H1 (cell line): ENCODE measurements around the gene ANO9. TPM values are rescaled to one million over a fixed set of nuclear protein-coding genes. Genes with fewer than 3 reads are reported as not detected.
"Not testable (repeated sequence)": the region's sequence is repeated elsewhere in the genome, so short reads cannot be mapped to it uniquely, and the experiment has no call there.

Experiments
- CTCF ChIA-PET: fragments of 300-600 bp; sonication (Branson Sonifier 250); formaldehyde crosslinking; loops from one replicate; lab custom pipeline; 2021; ENCODE audit not compliant: partially characterized antibody; lab: Charles Lee
- POLR2A ChIA-PET: fragments of 300-600 bp; sonication (Branson Sonifier 250); formaldehyde crosslinking; loops from one replicate; lab custom pipeline; 2021; ENCODE audit warnings: inconsistent platforms; ENCODE audit not compliant: partially characterized antibody; lab: Charles Lee
- DNase-seq, 2 experiments: peaks; one replicate each; pipeline versions ENCODE4 v3.0.0 to v3.0.0-alpha.2; 2010 to 2022; ENCODE audit warnings: low spot score in 2 of 2, low read depth in 1 of 2, mixed read lengths in 1 of 2
- FAIRE-seq: peaks from 2 replicates; lab custom pipeline; 2011; peaks lifted over from hg19 to GRCh38; lab: Jason Lieb, UNC
- H2AFZ ChIP-seq: 2 replicates; pipeline ENCODE4 v1.8.1; 2012; ENCODE audit warnings: low read length, inconsistent platforms
- H2AK5ac ChIP-seq: 2 replicates; pipeline ENCODE4 v1.6.1; 2013; ENCODE audit warnings: low read depth, low read length
- H2BK120ac ChIP-seq: replicated peaks from 2 replicates; pipeline ENCODE3; 2013; ENCODE audit warnings: low read depth, low read length, inconsistent platforms
- H2BK12ac ChIP-seq: 2 replicates; pipeline ENCODE4 v1.6.1; 2013; ENCODE audit warnings: low read depth, low read length
- H2BK15ac ChIP-seq: 2 replicates; pipeline ENCODE4 v1.6.1; 2013; ENCODE audit warnings: low read length
- H2BK20ac ChIP-seq: 2 replicates; pipeline ENCODE4 v1.6.1; 2013; ENCODE audit warnings: low read length
- H2BK5ac ChIP-seq: 2 replicates; pipeline ENCODE4 v1.6.1; 2013; ENCODE audit warnings: low read depth, low read length
- H3K14ac ChIP-seq: 2 replicates; pipeline ENCODE4 v1.6.1; 2013; ENCODE audit warnings: inconsistent platforms; ENCODE audit not compliant: insufficient read length
- H3K18ac ChIP-seq: 2 replicates; pipeline ENCODE4 v1.6.1; 2013; ENCODE audit warnings: low read length; ENCODE audit errors: extremely low read depth
- H3K23ac ChIP-seq: 2 replicates; pipeline ENCODE4 v1.6.1; 2013; ENCODE audit warnings: inconsistent platforms; ENCODE audit not compliant: insufficient read length
- H3K23me2 ChIP-seq: 2 replicates; pipeline ENCODE4 v1.6.1; 2013; ENCODE audit warnings: low read depth, low read length
- H3K27ac ChIP-seq: 2 replicates; pipeline ENCODE4 v1.6.1; 2011; ENCODE audit warnings: low read depth, low read length, inconsistent platforms
- H3K27me3 ChIP-seq, 4 experiments: replicated peaks in 1 of 4; 1 replicate in 1 of 4; 2 replicates in 3 of 4; pipeline versions ENCODE4 v1.6.1 to v1.8.1; 2011 to 2013; ENCODE audit warnings: low read length in 3 of 4, mild to moderate bottlenecking in 3 of 4, inconsistent platforms in 2 of 4, mixed read lengths in 2 of 4, moderate library complexity in 1 of 4; ENCODE audit not compliant: control insufficient read depth in 3 of 4, insufficient read depth in 3 of 4; ENCODE audit errors: extremely low read depth in 1 of 4
- H3K36me3 ChIP-seq, 4 experiments: 2 replicates each; pipeline versions ENCODE4 v1.6.1 to v1.8.1; 2011 to 2013; ENCODE audit warnings: mild to moderate bottlenecking in 4 of 4, low read length in 3 of 4, moderate library complexity in 2 of 4, control low read depth in 1 of 4, inconsistent platforms in 1 of 4; ENCODE audit not compliant: insufficient read depth in 4 of 4, control insufficient read depth in 2 of 4
- H3K4ac ChIP-seq: replicated peaks from 2 replicates; pipeline ENCODE3; 2013; ENCODE audit warnings: low read length, low read depth, mixed read lengths, inconsistent platforms; ENCODE audit not compliant: insufficient read length
- H3K4me1 ChIP-seq, 4 experiments: replicated peaks in 1 of 4; 1 replicate in 1 of 4; 2 replicates in 3 of 4; pipeline versions ENCODE4 v1.6.1 to v1.8.1; 2011 to 2013; ENCODE audit warnings: low read length in 3 of 4, inconsistent platforms in 2 of 4, mixed read lengths in 1 of 4; ENCODE audit not compliant: insufficient read depth in 4 of 4, control insufficient read depth in 3 of 4
- H3K4me2 ChIP-seq, 2 experiments: 2 replicates each; pipeline versions ENCODE4 v1.6.1 to v1.8.1; 2011 to 2013; ENCODE audit warnings: low read depth in 2 of 2, low read length in 2 of 2, control low read depth in 1 of 2, inconsistent platforms in 1 of 2, mild to moderate bottlenecking in 1 of 2; ENCODE audit not compliant: insufficient read depth in 1 of 2
- H3K4me3 ChIP-seq, 4 experiments: fragments of 200-600, 300-600 bp in 1 of 4; sonication (generic), shearing (Covaris generic), sonication (Bioruptor Twin) in 1 of 4; 2 replicates each; pipeline versions ENCODE4 v1.5.1 to v1.8.1; 2011 to 2016; ENCODE audit warnings: low read length in 4 of 4, low read depth in 3 of 4, control low read depth in 2 of 4, inconsistent platforms in 2 of 4, mild to moderate bottlenecking in 2 of 4, mixed read lengths in 1 of 4, moderate library complexity in 1 of 4; ENCODE audit not compliant: insufficient read depth in 2 of 4; ENCODE audit errors: extremely low read depth in 1 of 4
- H3K56ac ChIP-seq: replicated peaks from 2 replicates; pipeline ENCODE3; 2013; ENCODE audit warnings: low read depth, mild to moderate bottlenecking, mixed read lengths, low read length, inconsistent platforms; ENCODE audit not compliant: insufficient read length
- H3K79me1 ChIP-seq: 2 replicates; pipeline ENCODE4 v1.6.1; 2013; ENCODE audit warnings: low read depth, low read length, control low read depth
- H3K79me2 ChIP-seq, 2 experiments: 2 replicates each; pipeline versions ENCODE4 v1.6.1 to v1.8.1; 2012 to 2013; ENCODE audit warnings: low read length in 2 of 2, mild to moderate bottlenecking in 2 of 2, inconsistent platforms in 1 of 2; ENCODE audit not compliant: insufficient read depth in 2 of 2, control insufficient read depth in 1 of 2
- H3K9ac ChIP-seq, 4 experiments: replicated peaks in 1 of 4; 1 replicate in 1 of 4; 2 replicates in 3 of 4; pipeline versions ENCODE4 v1.6.1 to v1.8.1; 2011 to 2013; ENCODE audit warnings: low read depth in 3 of 4, low read length in 3 of 4, control low read depth in 2 of 4, mild to moderate bottlenecking in 2 of 4, moderate library complexity in 2 of 4, inconsistent platforms in 1 of 4; ENCODE audit errors: extremely low read depth in 1 of 4
- H3K9me3 ChIP-seq, 2 experiments: 2 replicates each; pipeline versions ENCODE4 v1.6.1 to v1.8.1; 2012 to 2013; ENCODE audit warnings: mild to moderate bottlenecking in 2 of 2, moderate library complexity in 2 of 2, control low read depth in 1 of 2, inconsistent platforms in 1 of 2, low read depth in 1 of 2, low read length in 1 of 2, mixed read lengths in 1 of 2; ENCODE audit not compliant: insufficient read depth in 2 of 2
- H4K20me1 ChIP-seq, 2 experiments: replicated peaks in 1 of 2; 2 replicates each; pipeline versions ENCODE3 to v1.8.1; 2011 to 2013; ENCODE audit warnings: inconsistent platforms in 2 of 2, low read length in 2 of 2, mild to moderate bottlenecking in 1 of 2; ENCODE audit not compliant: insufficient read depth in 2 of 2, control insufficient read depth in 1 of 2
- H4K5ac ChIP-seq: 2 replicates; pipeline ENCODE4 v1.6.1; 2013; ENCODE audit warnings: low read length, low read depth, mixed read lengths, inconsistent platforms; ENCODE audit not compliant: insufficient read length
- H4K8ac ChIP-seq: 2 replicates; pipeline ENCODE4 v1.8.0; 2013; ENCODE audit warnings: mild to moderate bottlenecking, moderate library complexity, low read length, inconsistent platforms; ENCODE audit not compliant: insufficient read depth; ENCODE audit errors: extremely low read depth
- H4K91ac ChIP-seq: replicated peaks from 2 replicates; pipeline ENCODE3; 2013; ENCODE audit warnings: low read length, mixed read lengths, inconsistent platforms; ENCODE audit not compliant: insufficient read length
- WGBS, 2 experiments: shearing (Covaris generic) in 1 of 2; methylation state at CpG; one replicate each; pipeline versions ENCODE4 v1.1.6 to v1.1.7; 2013 to 2015; ENCODE audit warnings: low lambda C conversion rate in 2 of 2, mixed read lengths in 2 of 2, inconsistent platforms in 1 of 2, low coverage in 1 of 2, missing lambda C conversion rate in 1 of 2; ENCODE audit not compliant: insufficient replicate concordance in 2 of 2, insufficient coverage in 1 of 2, insufficient read length in 1 of 2; ENCODE audit errors: extremely low coverage in 1 of 2, missing lambda C conversion rate in 1 of 2; 5-methylcytosine and 5-hydroxymethylcytosine counted together
- polyA plus RNA-seq, 7 experiments: library from polyadenylated mRNA; depleted of rRNA in 3 of 7; stranded (reverse) in 5 of 7; unstranded in 2 of 7; fragments of >200 nt in 5 of 7; fragments of 200-250 nt in 2 of 7; gene quantifications; 1 replicate in 5 of 7; 2 replicates in 1 of 7; 4 replicates in 1 of 7; pipeline versions ENCODE4 v1.2.1 to v1.2.3, GENCODE V29; 2011 to 2013; ENCODE audit warnings: missing spikeins in 2 of 7, mixed read lengths in 2 of 7
- total RNA-seq: library from RNA; stranded (reverse); fragmentation: NEBNext Ultra II Directional; extraction: Animal tissue kit (Norgen Biotek cat#: 25700); gene quantifications from 2 replicates; pipeline ENCODE4 v1.2.1, GENCODE V29; 2021

The ANO9 gene
- total and polyA plus RNA-seq, 2 of the 8 experiments (the other 6 are each of a cell fraction or from before 2014, with no cell fraction given) = 20.0 to 20.7 TPM

DNA sequence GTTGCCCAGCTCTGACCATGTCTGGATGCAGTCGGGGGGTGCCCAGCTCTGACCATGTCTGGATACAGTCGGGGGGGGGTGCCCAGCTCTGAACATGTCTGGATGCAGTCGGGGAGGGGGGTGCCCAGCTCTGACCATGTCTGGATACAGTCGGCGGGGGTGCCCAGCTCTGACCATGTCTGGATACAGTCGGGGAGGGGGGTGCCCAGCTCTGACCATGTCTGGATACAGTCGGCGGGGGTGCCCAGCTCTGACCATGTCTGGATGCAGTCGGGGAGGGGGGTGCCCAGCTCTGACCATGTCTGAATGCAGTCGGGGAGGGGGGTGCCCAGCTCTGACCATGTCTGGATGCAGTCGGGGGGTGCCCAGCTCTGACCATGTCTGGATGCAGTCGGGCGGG lies 31.1 kb downstream of the ANO9 start:
- H2BK15ac ChIP-seq, H3K4me2 ChIP-seq, H2AFZ ChIP-seq, H3K18ac ChIP-seq, H3K4ac ChIP-seq, H2BK5ac ChIP-seq, H3K23me2 ChIP-seq, H2BK12ac ChIP-seq, H2BK120ac ChIP-seq, H3K27me3 ChIP-seq, H3K79me1 ChIP-seq, H3K56ac ChIP-seq, DNase-seq, H3K27ac ChIP-seq, H4K8ac ChIP-seq, H4K91ac ChIP-seq, H2BK20ac ChIP-seq, H3K9ac ChIP-seq, H3K23ac ChIP-seq, H3K14ac ChIP-seq, FAIRE-seq, H3K9me3 ChIP-seq, H4K5ac ChIP-seq, H3K4me3 ChIP-seq, H2AK5ac ChIP-seq, H3K36me3 ChIP-seq: not testable (repeated sequence)
- Histone ChIP-seq H3K4me1 (peaks cover 0 to 23% (median 12%) of the 10 kb centered on the region in 4 experiments; a peak in 6 of 7 replicates), H3K79me2 (peaks cover 0 to 16% of the 10 kb centered on the region in 2 experiments; a peak in 1 of 4 replicates), H4K20me1 (peaks cover 14 to 20% of the 10 kb centered on the region in 2 experiments)
- CTCF ChIA-PET = interaction anchor here (0.6 to 2.4 kb wide), 3 partner anchors 14 to 108 kb away, joined by 3 to 7 read pairs (median 3); no protein-coding TSS in a partner anchor
- POLR2A ChIA-PET = interaction anchor here (0.7 to 4.7 kb wide), 3 partner anchors 12 to 83 kb away, joined by 4 to 30 read pairs (median 4); partner anchors contain the start of gene PTDSS2
- WGBS, 2 experiments = no CpG with 5 or more reads among the region's 13 CpGs
